A204.1 (cell line): ENCODE data around the gene SPATA31A6.
"Not testable (repeated sequence)": the region's sequence is repeated elsewhere in the genome, so short reads cannot be mapped to it uniquely, and the experiment has no call there.

Source experiments
- FAIRE-seq: peaks from 2 replicates; lab custom pipeline; 2012; peaks lifted over from hg19 to GRCh38; lab: Jason Lieb, UNC

SPATA31A6 gene

GRCh38 chr9:42183359-42183758, at the start of gene SPATA31A6:
TSS of gene SPATA31A6 (plus strand) at chr9:42183659. CDS start at chr9:42183688, 29 bp downstream.
- not testable (repeated sequence) for FAIRE-seq

GRCh38 chr9:42160299-42160698, 23.2 kb upstream of the SPATA31A6 start:
- not testable (repeated sequence) for FAIRE-seq

- not testable (repeated sequence) for FAIRE-seq
Measured at GRCh38 chr9:42219861-42220260, 36.4 kb downstream of the SPATA31A6 start.

- FAIRE-seq, result not testable (repeated sequence)
Measured at GRCh38 chr9:42223230-42223629, 39.8 kb downstream of the SPATA31A6 start.

GRCh38 chr9:42233031-42233430, 49.6 kb downstream of the SPATA31A6 start:
- not testable (repeated sequence) for FAIRE-seq

- not testable (repeated sequence) for FAIRE-seq
Measured at GRCh38 chr9:42234610-42235009, 51.2 kb downstream of the SPATA31A6 start.

GRCh38 chr9:42235352-42235991, 52.0 kb downstream of the SPATA31A6 start:
- FAIRE-seq, result not testable (repeated sequence)

- not testable (repeated sequence) for FAIRE-seq
Measured at GRCh38 chr9:42236097-42236496, 52.6 kb downstream of the SPATA31A6 start.

- FAIRE-seq, result not testable (repeated sequence)
Measured at GRCh38 chr9:42237381-42237780, 53.9 kb downstream of the SPATA31A6 start.

- not testable (repeated sequence) for FAIRE-seq
Measured at GRCh38 chr9:42238862-42239261, 55.4 kb downstream of the SPATA31A6 start.
